Measurements from ENCODE around the gene SERINC3.
"Not testable (repeated sequence)": the region's sequence is repeated elsewhere in the genome, so short reads cannot be mapped to it uniquely, and the experiment has no call there.

Gene SERINC3

DNA sequence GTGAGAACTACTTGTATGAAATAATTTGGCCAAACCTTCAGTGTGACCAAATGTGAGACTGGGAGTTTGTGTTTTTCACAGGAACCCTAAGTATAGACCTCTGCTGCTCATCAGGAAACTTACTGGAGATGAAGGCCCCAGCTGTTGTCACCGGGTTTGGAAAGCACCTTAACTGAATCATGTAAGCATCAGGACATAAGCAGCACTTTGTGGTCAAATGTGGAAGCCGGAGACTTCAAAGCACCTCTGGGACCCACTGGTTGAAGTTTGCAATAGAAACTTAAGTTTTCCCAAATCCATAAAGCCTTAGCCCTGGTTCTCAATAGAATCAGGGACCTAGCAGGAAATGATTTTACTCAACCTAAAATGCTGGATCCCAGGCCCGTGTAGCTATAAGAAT, 31.9 kb downstream of the SERINC3 start:
- DNase-seq = no peak

DNA sequence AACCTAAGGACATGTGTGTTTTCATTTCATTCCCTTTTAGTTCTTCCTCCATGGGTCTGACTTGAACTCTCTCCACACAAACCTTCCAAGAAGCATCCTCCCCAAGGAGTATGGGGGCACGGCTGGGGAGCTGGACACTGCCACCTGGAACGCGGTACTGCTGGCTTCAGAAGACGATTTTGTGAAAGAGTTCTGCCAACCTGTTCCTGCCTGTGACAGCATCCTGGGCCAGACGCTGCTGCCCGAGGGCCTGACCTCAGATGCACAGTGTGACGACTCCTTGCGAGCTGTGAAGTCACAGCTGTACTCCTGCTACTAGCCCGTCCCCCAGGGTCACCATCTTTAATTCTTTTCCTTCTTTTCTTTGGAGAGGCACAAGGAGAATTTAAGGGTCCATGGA, 32.6 kb downstream of the SERINC3 start:
- DNase-seq = no peak

- DNase-seq = no peak
Observed at GRCh38 chr20:44488551-44488950, 33.3 kb downstream of the SERINC3 start.

- DNase-seq = no peak
Observed at GRCh38 chr20:44485830-44486198, 36.1 kb downstream of the SERINC3 start.

GRCh38 chr20:44485078-44485829, 36.6 kb downstream of the SERINC3 start:
- no peak for DNase-seq

DNA sequence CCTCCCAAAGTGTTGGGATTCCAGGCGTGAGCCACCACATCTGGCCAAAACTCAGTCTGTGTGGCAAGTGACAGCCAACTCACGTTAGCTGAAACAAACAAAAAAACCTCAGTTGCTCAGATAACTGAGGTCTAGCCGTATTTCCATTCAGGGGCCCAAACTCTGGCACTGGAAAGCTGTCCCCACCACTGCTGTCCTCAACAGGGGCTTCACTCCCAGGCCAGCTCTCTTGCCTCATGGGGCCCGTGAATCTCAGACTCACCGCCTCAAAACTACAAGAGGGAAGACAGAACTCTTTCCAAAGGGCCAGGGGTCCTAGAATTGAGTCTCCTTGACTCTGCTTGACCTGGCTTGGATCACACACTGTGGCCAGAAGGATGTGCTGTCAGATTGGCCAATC, 38.8 kb downstream of the SERINC3 start:
- no peak for DNase-seq

DNA sequence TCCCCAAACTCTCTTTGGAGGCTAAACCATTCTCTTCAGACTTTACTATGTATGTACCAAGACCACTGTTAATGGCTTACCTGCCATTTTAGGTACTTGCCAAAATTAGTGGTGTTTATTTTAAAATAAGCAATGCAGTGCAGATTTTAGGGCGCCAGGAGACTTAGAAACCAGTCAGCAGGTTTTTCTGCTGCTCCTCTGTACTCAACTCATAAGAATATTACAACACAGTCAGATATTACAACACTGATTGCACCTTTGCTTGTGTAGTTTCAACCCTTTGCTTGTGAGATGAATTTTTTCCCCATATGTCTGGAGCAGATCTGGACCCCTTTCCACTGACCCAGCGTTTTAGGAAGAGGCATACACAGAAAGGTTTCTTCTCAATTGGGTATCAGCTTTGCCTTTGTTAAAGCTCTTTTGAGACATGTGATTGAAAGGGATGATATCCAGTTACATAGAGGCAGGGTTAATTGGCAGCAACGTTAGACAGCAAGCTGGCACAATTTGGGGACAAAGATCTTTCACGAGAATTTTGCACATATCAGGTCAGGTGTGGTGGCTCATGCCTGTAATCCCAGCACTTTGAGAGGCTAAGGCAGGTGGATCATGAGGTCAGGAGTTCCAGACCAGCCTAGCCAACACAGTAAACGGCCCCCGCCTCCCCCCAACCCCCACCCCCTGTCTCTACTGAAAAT, 40.0 kb downstream of the SERINC3 start:
- no peak for DNase-seq

GRCh38 chr20:44480097-44480496, 41.8 kb downstream of the SERINC3 start:
- DNase-seq = no peak

DNA sequence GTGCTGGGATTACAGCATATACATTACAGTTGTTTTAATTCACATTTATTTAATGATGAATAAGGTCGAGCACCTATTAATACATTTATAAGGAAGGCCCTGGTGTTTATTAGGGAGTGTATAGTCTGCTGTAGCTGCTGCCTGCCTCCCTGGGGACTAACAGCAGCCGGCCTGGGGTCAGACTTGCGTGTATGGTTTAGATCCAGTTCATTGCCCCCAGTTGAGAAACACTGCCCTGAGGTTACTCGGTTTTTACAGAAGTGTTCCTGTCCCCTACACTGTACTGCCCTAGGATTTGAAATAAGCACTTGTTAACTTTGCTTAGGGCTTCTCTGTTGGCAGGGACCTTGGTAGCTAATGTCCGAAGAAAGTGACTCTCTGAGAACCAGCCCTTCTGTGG, 42.2 kb downstream of the SERINC3 start:
- DNase-seq = no peak

- no peak for DNase-seq
Observed at GRCh38 chr20:44478206-44478605, 43.7 kb downstream of the SERINC3 start.

- DNase-seq = no peak
Observed at GRCh38 chr20:44477151-44477550, 44.7 kb downstream of the SERINC3 start.

GRCh38 chr20:44475694-44476560, 45.9 kb downstream of the SERINC3 start, which contains the start of gene TTPAL:
Gene TTPAL (plus strand): TSS chr20:44475874. CDS start chr20:44480000, 4,126 bp downstream.
- DNase-seq = peak; percentile 98

DNA sequence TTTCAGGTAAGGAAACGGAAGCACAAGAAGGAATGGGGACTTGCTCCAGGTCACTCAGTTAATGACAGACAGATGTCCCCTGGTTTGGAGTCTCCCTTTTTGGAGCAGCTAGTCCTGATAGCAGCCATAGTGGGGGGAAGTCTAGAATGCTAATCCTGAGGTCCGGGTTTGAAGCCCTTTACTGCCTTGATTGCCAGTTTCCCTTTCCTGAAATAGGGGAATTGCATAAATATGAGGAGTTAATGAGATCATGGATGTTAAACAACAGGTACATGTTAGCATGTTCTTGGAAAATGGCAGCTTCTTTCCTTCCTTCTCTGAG, 46.5 kb downstream of the SERINC3 start:
- peak; percentile 62 for DNase-seq

- not testable (repeated sequence) for DNase-seq
Observed at GRCh38 chr20:44472283-44472682, 49.6 kb downstream of the SERINC3 start.

GRCh38 chr20:44471481-44471882, 50.4 kb downstream of the SERINC3 start:
- peak; percentile 40 for DNase-seq

DNA sequence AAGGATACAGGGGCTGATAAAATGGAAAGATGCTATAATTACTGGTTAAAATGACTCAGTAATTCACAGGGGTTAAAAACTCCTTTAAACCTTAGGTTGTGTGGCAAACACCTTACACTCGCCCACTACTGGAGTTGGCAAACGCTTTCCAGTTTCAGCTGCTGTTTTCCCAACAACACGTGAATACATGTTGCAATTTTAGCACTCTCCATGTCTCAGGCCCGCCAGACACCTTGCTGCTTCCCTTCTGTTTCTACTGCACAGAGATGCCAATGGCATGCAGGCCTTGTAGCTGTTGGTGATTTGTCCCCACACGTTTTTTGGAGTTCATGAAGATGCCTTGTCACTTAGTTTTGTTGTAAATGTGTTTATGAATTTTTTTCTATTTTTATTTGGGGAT, 51.5 kb downstream of the SERINC3 start:
- no peak for DNase-seq

DNA sequence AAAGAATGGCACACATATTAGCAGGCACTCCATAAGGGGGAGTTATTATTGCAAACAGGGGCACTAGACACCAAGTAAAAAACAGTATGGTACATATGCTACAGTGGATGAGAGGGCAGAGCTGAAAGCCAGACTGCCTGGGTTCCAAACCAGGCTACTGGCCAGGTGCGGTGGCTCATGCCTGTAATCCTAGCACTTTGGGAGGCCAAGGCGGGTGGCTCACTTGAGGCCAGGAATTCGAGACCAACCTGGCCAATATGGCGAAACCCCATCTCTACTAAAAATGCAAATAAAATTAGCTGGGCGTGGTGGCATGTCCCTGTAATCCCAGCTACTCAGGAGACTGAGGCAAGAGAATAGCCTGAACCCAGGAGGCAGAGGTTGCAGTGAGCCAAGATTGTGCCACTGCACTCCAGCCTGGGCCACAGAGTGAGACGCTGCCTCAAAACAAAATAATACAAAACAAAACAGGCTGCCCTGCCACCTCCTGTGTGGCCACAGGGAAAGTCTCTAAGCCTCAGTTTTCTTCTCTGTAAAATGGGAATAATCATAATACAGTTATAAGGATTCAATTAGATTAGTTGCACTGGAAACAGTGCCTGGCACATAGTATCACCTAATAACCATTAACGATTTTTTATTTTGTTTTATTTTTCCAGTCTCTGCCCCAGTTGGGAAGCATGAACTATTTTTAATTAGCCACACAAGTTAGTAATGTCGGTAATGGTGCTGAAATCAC, 53.7 kb downstream of the SERINC3 start:
- no peak for DNase-seq

- DNase-seq = no peak
Observed at GRCh38 chr20:44467289-44467883, 54.5 kb downstream of the SERINC3 start.

- no peak for DNase-seq
Observed at GRCh38 chr20:44465001-44465560, 56.8 kb downstream of the SERINC3 start.

DNA sequence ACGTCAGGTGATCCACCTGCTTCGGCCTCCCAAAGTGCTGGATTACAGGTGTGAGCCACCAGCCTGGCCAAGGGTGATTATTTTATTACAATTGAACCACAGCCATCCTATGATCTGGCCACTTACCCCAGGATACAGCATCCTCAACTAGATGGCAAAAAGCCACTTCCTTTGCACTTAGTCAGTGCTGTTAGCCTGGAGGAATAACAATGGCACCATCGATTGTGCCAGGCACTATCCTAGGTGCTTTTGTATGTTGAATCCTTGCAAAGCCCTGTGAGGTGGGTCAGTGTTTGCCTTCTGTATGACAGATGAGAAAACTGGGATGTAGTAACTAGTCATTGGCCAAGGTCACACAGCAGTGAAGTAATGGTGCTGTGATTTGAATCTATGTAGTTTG, 57.4 kb downstream of the SERINC3 start:
- no peak for DNase-seq

GRCh38 chr20:44463466-44463865, 58.4 kb downstream of the SERINC3 start:
- DNase-seq = no peak

DNA sequence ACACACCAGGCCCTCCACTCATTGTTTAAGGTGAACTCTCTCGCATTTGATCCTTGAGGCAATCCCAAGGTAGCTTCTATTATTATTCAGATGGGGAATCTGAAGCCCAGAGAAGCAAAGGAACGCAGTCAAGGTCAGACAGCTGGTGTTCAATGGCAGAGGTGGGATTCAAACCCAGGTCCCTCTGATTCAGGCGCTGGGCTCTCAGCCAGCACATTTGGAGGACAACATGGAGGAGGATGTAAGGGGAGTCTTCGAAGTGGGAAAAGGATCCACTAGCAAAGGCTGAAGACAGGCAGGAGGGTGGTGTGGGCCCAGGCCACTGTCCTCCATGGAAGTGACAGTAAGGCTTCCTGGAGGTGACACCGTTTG, 60.1 kb downstream of the SERINC3 start:
- DNase-seq = no peak
